Measurements from ENCODE around the gene LRP3.
"Not testable (repeated sequence)": the region's sequence is repeated elsewhere in the genome, so short reads cannot be mapped to it uniquely, and the experiment has no call there.

LRP3 gene

GRCh38 chr19:33175886-33176669 is 18.1 kb upstream of the LRP3 start:
- DNase-seq (ENCODE audit: extremely low read depth in 1 of 2, low read depth in 1 of 2), result no peak

- DNase-seq (ENCODE audit: extremely low read depth in 1 of 2, low read depth in 1 of 2), result peak; percentile 78 to 87
Observed at GRCh38 chr19:33176670-33177416, 17.3 kb upstream of the LRP3 start.

- DNase-seq (ENCODE audit: extremely low read depth in 1 of 2, low read depth in 1 of 2), result peak; percentile 55 to 61
Observed at GRCh38 chr19:33177417-33177979, 16.6 kb upstream of the LRP3 start.

- no peak for DNase-seq (ENCODE audit: extremely low read depth in 1 of 2, low read depth in 1 of 2)
Observed at GRCh38 chr19:33186431-33187182, 7.5 kb upstream of the LRP3 start.

- no peak for DNase-seq (ENCODE audit: extremely low read depth in 1 of 2, low read depth in 1 of 2)
Observed at GRCh38 chr19:33187183-33187540, 7.0 kb upstream of the LRP3 start.

- no peak for DNase-seq (ENCODE audit: extremely low read depth in 1 of 2, low read depth in 1 of 2)
Observed at GRCh38 chr19:33189453-33189852, 4.7 kb upstream of the LRP3 start.

GRCh38 chr19:33191092-33191491 is 3.0 kb upstream of the LRP3 start:
- not testable (repeated sequence) for DNase-seq (ENCODE audit: extremely low read depth in 1 of 2, low read depth in 1 of 2)

- DNase-seq (ENCODE audit: extremely low read depth in 1 of 2, low read depth in 1 of 2), result no peak
Observed at GRCh38 chr19:33191501-33191900, 2.6 kb upstream of the LRP3 start.

- no peak for DNase-seq (ENCODE audit: extremely low read depth in 1 of 2, low read depth in 1 of 2)
Observed at GRCh38 chr19:33192010-33192409, 2.1 kb upstream of the LRP3 start.

- DNase-seq (ENCODE audit: extremely low read depth in 1 of 2, low read depth in 1 of 2), result no peak
Observed at GRCh38 chr19:33193269-33193864, 763 bp upstream of the LRP3 start.

GRCh38 chr19:33194532-33194885 is 379 bp downstream of the LRP3 start:
- no peak for DNase-seq (ENCODE audit: extremely low read depth in 1 of 2, low read depth in 1 of 2)

GRCh38 chr19:33194886-33195644 is 935 bp downstream of the LRP3 start:
- DNase-seq (ENCODE audit: extremely low read depth in 1 of 2, low read depth in 1 of 2), result no peak

- DNase-seq (ENCODE audit: extremely low read depth in 1 of 2, low read depth in 1 of 2), result no peak
Observed at GRCh38 chr19:33195645-33196347, 1.7 kb downstream of the LRP3 start.

- DNase-seq (ENCODE audit: extremely low read depth in 1 of 2, low read depth in 1 of 2), result no peak
Observed at GRCh38 chr19:33196446-33197193, 2.5 kb downstream of the LRP3 start.

GRCh38 chr19:33197591-33198000 is 3.5 kb downstream of the LRP3 start:
- no peak for DNase-seq (ENCODE audit: extremely low read depth in 1 of 2, low read depth in 1 of 2)

GRCh38 chr19:33198169-33198568 is 4.0 kb downstream of the LRP3 start:
- DNase-seq (ENCODE audit: extremely low read depth in 1 of 2, low read depth in 1 of 2), result no peak

GRCh38 chr19:33199441-33200265 is 5.5 kb downstream of the LRP3 start:
- no peak for DNase-seq (ENCODE audit: extremely low read depth in 1 of 2, low read depth in 1 of 2)

GRCh38 chr19:33201473-33201872 is 7.3 kb downstream of the LRP3 start:
- DNase-seq (ENCODE audit: extremely low read depth in 1 of 2, low read depth in 1 of 2), result no peak

All from activated CD8-positive, alpha-beta memory T cell treated with anti-CD3 and anti-CD28 coated beads for 1 hour (primary cell).